Heart left ventricle (tissue), 16 donors: ENCODE results near the gene GALNTL6. TPM values are rescaled to one million over a fixed set of nuclear protein-coding genes. Genes with fewer than 3 reads are reported as not detected.

Experiments
- ATAC-seq, 4 donors: fragments of 200-7000 bp; cut with Tn5 transposase; one replicate each; pipeline ENCODE4 v1.9.1; 2020 to 2022; ENCODE audit warnings: moderate library complexity in 4 of 4, mild to moderate bottlenecking in 3 of 4, moderate number of reproducible peaks in 1 of 4
- DNase-seq, 5 donors: peaks; one replicate each; pipeline ENCODE4 v3.0.0-alpha.2; 2020
- H3K27ac ChIP-seq, 12 donors: fragments of 200-600 bp; sonication (generic) in 4 of 12; one replicate each; pipeline versions ENCODE4 v1.5.0 to v1.8.0; 2016 to 2022; ENCODE audit warnings: mild to moderate bottlenecking in 2 of 12
- H3K27me3 ChIP-seq, 9 donors: fragments of 200-600 bp; sonication (generic) in 2 of 9; one replicate each; pipeline versions ENCODE4 v1.5.1 to v1.8.0; 2016 to 2022; ENCODE audit warnings: mild to moderate bottlenecking in 3 of 9
- H3K36me3 ChIP-seq, 9 donors: fragments of 200-600 bp; sonication (generic) in 2 of 9; one replicate each; pipeline versions ENCODE4 v1.5.0 to v1.8.0; 2018 to 2022; ENCODE audit warnings: mild to moderate bottlenecking in 2 of 9
- H3K4me1 ChIP-seq, 12 donors: fragments of 200-600 bp; sonication (generic) in 4 of 12; one replicate each; pipeline versions ENCODE4 v1.5.0 to v1.8.0; 2016 to 2022; ENCODE audit warnings: mild to moderate bottlenecking in 3 of 12
- H3K4me3 ChIP-seq, 12 donors: fragments of 200-600 bp; sonication (generic) in 4 of 12; one replicate each; pipeline versions ENCODE4 v1.5.0 to v1.8.0; 2017 to 2022; ENCODE audit warnings: mild to moderate bottlenecking in 9 of 12, moderate library complexity in 4 of 12
- H3K9me3 ChIP-seq, 12 donors: fragments of 200-600 bp; sonication (generic) in 4 of 12; one replicate each; pipeline versions ENCODE4 v1.5.0 to v1.8.0; 2016 to 2022; ENCODE audit warnings: mild to moderate bottlenecking in 1 of 12
- POLR2A ChIP-seq, 2 donors: fragments of 450-650 bp; IDR thresholded peaks; one replicate each; pipeline ENCODE4 v1.6.1; 2017; ENCODE audit warnings: antibody characterized with exemption in 2 of 2, mild to moderate bottlenecking in 2 of 2, moderate library complexity in 2 of 2
- WGBS, 4 donors: extraction: QIAGEN DNeasy Blood & Tissue Kit in 2 of 4; methylation state at CpG; one replicate each; pipeline versions ENCODE4 v1.1.5 to v1.1.7; 2013 to 2018; 5-methylcytosine and 5-hydroxymethylcytosine counted together
- intact Hi-C, 10 donors: fragments of 100-400 bp; cut with DNase I; formaldehyde crosslinking; loops; one replicate each; pipeline versions ENCODE4 v1.11.1 to v1.14.2; 2022
- polyA plus RNA-seq, 2 donors: library from polyadenylated mRNA; stranded (reverse); fragments of 200-250 nt; gene quantifications; one replicate each; pipeline ENCODE4 v1.2.3, GENCODE V29; 2013
- total RNA-seq, 9 donors: library from RNA; depleted of rRNA in 2 of 9; stranded (reverse); fragments of >200 nt in 2 of 9; fragmentation: NEBNext Ultra II Directional in 3 of 9; extraction: Animal tissue kit (Norgen Biotek cat#: 25700) in 3 of 9; gene quantifications; one replicate each; pipeline versions ENCODE4 v1.1.0 to v1.2.4, GENCODE V29; 2016 to 2023
- TF ChIP-seq, protein P1 (sequence below), 12 donors: fragments of 200-600 bp; sonication (generic) in 4 of 12; IDR thresholded peaks; one replicate each; pipeline versions ENCODE4 v1.5.0 to v1.8.0; 2018 to 2022; ENCODE audit warnings: antibody characterized with exemption in 12 of 12, mild to moderate bottlenecking in 5 of 12
- donor health status: ischemic (EF 13 %, LVEDD 7.1; RV severe dilation, severe dysfunction).
- donor health status: healthy with polysubstance abuse.
- donor health status: DM: no; HTN: yes; CAD: no.
- donor health status: DM: no; HTN: no; CAD: no.
- donor health status: ischemic (EF 25% LVEDD 6.9; RV normal size, moderate dysfunction).
- donor health status: ischemic (EF 25% LVEDD 5.7; RV mildly dilated, moderate dysfunction).
- donor health status: healthy.
- donor health status: DM: yes; HTN: yes; CAD: no.
- donor health status: ischemic (EF 35%, LVEDD 5.7; RV mildly dilated, moderate dysfunction).
- donor health status: nonischemic (EF 11% LVEDD 7.7; RV severe dilation, severe dysfunction).
- donor health status: DM: yes; HTN: yes; CAD: no.
- donor health status: PGD.
- donor health status: ischemic (EF 29% LVEDD 5.4; RV normal size, mild dysfunction).
- donor health status: nonischemic (EF 23%, LVEDD 6.1; RV moderate dilation, normal function).

The GALNTL6 gene
- total and polyA plus RNA-seq, 11 donors, result 0.33 to 0.52 TPM; not detected in 9

DNA sequence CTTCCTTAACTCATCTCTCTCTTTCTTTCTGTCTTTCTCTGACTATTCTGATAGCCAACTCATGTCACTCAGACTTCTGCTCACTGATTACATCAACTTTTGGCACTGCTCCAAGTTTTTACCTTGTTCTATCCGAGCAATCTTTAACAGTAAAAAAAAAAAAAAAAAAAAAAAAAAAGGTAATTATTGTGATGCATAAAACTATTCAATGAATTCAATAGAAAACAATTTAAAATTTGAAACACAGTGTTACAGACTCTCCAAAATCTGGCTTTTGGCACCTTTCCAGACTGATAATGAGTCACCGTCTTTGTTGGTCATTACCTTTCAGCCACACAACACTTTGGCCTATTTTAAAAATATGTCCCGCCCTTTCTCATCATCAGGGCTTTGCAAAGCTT lies 229.5 kb downstream of the GALNTL6 start:
- no peaks in the 10 kb centered on the region for H3K27me3 ChIP-seq
- intact Hi-C loops, result no loop called here
- H3K4me1 ChIP-seq, result no peaks in the 10 kb centered on the region
- H3K9me3 ChIP-seq, result no peaks in the 10 kb centered on the region
- H3K27ac ChIP-seq, result no peak overlapping the region
- no peak for ATAC-seq
- no peak for DNase-seq
- 36 to 44% (median 40%) methylated on average over 3 of the region's 3 CpGs for WGBS, 4 donors
- H3K36me3 ChIP-seq, result no peaks in the 10 kb centered on the region
- TF ChIP-seq, protein P1, sequence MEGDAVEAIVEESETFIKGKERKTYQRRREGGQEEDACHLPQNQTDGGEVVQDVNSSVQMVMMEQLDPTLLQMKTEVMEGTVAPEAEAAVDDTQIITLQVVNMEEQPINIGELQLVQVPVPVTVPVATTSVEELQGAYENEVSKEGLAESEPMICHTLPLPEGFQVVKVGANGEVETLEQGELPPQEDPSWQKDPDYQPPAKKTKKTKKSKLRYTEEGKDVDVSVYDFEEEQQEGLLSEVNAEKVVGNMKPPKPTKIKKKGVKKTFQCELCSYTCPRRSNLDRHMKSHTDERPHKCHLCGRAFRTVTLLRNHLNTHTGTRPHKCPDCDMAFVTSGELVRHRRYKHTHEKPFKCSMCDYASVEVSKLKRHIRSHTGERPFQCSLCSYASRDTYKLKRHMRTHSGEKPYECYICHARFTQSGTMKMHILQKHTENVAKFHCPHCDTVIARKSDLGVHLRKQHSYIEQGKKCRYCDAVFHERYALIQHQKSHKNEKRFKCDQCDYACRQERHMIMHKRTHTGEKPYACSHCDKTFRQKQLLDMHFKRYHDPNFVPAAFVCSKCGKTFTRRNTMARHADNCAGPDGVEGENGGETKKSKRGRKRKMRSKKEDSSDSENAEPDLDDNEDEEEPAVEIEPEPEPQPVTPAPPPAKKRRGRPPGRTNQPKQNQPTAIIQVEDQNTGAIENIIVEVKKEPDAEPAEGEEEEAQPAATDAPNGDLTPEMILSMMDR (IDR thresholded peaks at IDR 0.05), result no peak
- no peak for TF ChIP-seq POLR2A (IDR thresholded peaks at IDR 0.05)
- H3K4me3 ChIP-seq, result no peak overlapping the region

DNA sequence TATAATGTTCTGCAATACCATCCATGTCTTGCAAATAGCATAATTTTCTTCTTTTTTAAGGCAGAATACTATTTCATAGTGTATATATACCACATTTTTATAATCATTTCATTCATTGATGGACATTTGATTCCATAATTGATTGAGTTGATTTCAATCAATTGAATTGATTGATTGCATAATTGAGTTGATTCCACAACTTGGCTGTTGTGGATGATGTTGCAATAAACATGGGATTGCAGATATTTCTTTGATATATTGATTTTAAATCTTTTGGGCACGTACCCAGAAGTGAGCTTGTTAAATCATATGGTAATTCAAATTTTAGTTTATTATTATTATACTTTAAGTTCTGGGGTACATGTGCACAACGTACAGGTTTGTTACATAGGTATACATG lies 232.8 kb downstream of the GALNTL6 start:
- WGBS, 4 donors, result 79 to 84% (median 82%) methylated on average over 2 of the region's 2 CpGs
- Histone ChIP-seq H3K4me1 (no peaks in the 10 kb centered on the region), H3K4me3 (no peak overlapping the region), H3K9me3 (no peaks in the 10 kb centered on the region), H3K36me3 (no peaks in the 10 kb centered on the region), H3K27ac (no peak overlapping the region), H3K27me3 (no peaks in the 10 kb centered on the region)
- TF ChIP-seq POLR2A (IDR thresholded peaks at IDR 0.05), result no peak
- TF ChIP-seq, protein P1 (IDR thresholded peaks at IDR 0.05), result no peak
- ATAC-seq (no peak), DNase-seq (no peak)
- intact Hi-C loops, result no loop called here

DNA sequence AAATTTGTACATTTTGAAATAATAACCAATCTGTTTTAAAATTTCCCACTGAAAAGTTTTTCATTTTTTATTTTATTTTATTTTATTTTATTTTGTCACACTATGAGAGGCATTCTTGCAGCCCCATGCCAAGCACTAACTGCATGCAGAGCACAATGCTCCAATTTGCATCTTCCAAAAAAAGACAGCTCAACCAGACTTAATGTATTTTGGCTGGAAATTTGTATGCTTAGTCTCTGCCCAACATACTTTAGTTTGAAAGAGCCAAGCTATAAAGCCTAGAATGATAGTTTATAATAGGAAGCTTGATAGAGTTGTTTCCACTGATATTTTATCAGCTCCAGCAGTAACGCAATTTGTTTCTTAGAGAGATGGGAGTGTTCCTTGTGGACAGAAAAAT lies 235.5 kb downstream of the GALNTL6 start:
- Histone ChIP-seq H3K4me3 (no peak overlapping the region), H3K4me1 (no peaks in the 10 kb centered on the region), H3K9me3 (no peaks in the 10 kb centered on the region), H3K27me3 (no peaks in the 10 kb centered on the region), H3K36me3 (no peaks in the 10 kb centered on the region), H3K27ac (no peak overlapping the region)
- intact Hi-C loops, result no loop called here
- DNase-seq (no peak), ATAC-seq (no peak)
- WGBS, 4 donors, result 50 to 73% (median 62%) methylated on average over 1 of the region's 1 CpG
- no peak for TF ChIP-seq POLR2A (IDR thresholded peaks at IDR 0.05)
- TF ChIP-seq, protein P1 (IDR thresholded peaks at IDR 0.05), result no peak

DNA sequence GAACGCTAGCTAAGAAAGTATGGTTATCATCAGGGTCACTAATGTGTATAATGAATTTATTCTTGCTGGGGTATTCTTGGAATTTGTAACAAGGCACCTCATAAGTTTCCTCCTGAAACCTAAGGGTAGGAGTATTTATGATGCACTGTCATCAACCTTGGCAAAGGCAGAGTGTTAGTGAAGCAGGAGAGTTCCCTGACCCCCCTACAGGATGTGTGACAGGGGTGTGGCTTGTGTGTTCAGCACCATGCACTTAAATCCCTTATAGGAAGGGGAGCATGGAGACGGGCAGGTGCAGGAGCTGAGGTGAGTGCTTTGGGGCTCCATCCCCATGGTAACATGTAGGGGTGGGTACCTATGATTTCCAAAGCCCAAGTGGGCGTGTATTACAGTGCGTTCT lies 237.7 kb downstream of the GALNTL6 start:
- no peak overlapping the region for H3K4me3 ChIP-seq
- intact Hi-C loops, result no loop called here

More for the DNA sequence above, 237.7 kb downstream of the GALNTL6 start:
- TF ChIP-seq POLR2A (IDR thresholded peaks at IDR 0.05), result no peak
- TF ChIP-seq, protein P1 (IDR thresholded peaks at IDR 0.05), result no peak
- H3K36me3 ChIP-seq, result no peaks in the 10 kb centered on the region
- DNase-seq (no peak), ATAC-seq (no peak)
- no peaks in the 10 kb centered on the region for H3K27me3 ChIP-seq
- H3K4me1 ChIP-seq, result no peaks in the 10 kb centered on the region
- H3K9me3 ChIP-seq, result no peaks in the 10 kb centered on the region
- H3K27ac ChIP-seq, result no peak overlapping the region
- 74 to 85% (median 76%) methylated on average over 3 to 4 of the region's 4 CpGs for WGBS, 4 donors
